Chondrocyte (in vitro differentiated cells): ENCODE data around the gene CCBE1. TPM values are rescaled to one million over a fixed set of nuclear protein-coding genes. Genes with fewer than 3 reads are reported as not detected.

ENCODE experiments used
- DNase-seq: peaks from one replicate; pipeline ENCODE4 v3.0.0; 2021; ENCODE audit warnings: mixed read lengths, low spot score
- H3K27ac Mint-ChIP-seq: one replicate; pipeline ENCODE4 v1.8.0; 2021; ENCODE audit warnings: mild to moderate bottlenecking, moderate library complexity, mixed read lengths; ENCODE audit not compliant: unreplicated experiment
- H3K27me3 Mint-ChIP-seq: 2 replicates; pipeline ENCODE4 v1.8.0; 2021; ENCODE audit warnings: low read depth, mixed read lengths
- H3K36me3 Mint-ChIP-seq: 2 replicates; pipeline ENCODE4 v1.8.0; 2021; ENCODE audit warnings: low read depth, mixed read lengths
- H3K4me1 Mint-ChIP-seq: 2 replicates; pipeline ENCODE4 v1.8.0; 2021; ENCODE audit warnings: low read depth, mild to moderate bottlenecking, mixed read lengths
- H3K4me3 Mint-ChIP-seq: one replicate; pipeline ENCODE4 v1.8.0; 2021; ENCODE audit warnings: mild to moderate bottlenecking, moderate library complexity, mixed read lengths; ENCODE audit not compliant: unreplicated experiment
- H3K9me3 Mint-ChIP-seq: 2 replicates; pipeline ENCODE4 v1.8.0; 2021; ENCODE audit warnings: low read depth, mixed read lengths
- total RNA-seq: library from RNA; stranded (reverse); gene quantifications from 3 replicates; pipeline ENCODE4 v1.2.1, GENCODE V29; 2021
- TF ChIP-seq, protein P1 (sequence below): fragments of 200-600 bp; sonication (generic); IDR thresholded peaks from 2 replicates; pipeline ENCODE4 v1.5.0; 2021; ENCODE audit warnings: antibody characterized with exemption, mild to moderate bottlenecking, moderate library complexity

Gene CCBE1
- total RNA-seq, 1 donor from 2014 or later = 0.72 TPM

- H3K36me3 Mint-ChIP-seq = no peaks in the 10 kb centered on the region
- peaks cover 7% of the 10 kb centered on the region for H3K27me3 Mint-ChIP-seq
- no peak overlapping the region for H3K4me3 Mint-ChIP-seq
- TF ChIP-seq, protein P1, sequence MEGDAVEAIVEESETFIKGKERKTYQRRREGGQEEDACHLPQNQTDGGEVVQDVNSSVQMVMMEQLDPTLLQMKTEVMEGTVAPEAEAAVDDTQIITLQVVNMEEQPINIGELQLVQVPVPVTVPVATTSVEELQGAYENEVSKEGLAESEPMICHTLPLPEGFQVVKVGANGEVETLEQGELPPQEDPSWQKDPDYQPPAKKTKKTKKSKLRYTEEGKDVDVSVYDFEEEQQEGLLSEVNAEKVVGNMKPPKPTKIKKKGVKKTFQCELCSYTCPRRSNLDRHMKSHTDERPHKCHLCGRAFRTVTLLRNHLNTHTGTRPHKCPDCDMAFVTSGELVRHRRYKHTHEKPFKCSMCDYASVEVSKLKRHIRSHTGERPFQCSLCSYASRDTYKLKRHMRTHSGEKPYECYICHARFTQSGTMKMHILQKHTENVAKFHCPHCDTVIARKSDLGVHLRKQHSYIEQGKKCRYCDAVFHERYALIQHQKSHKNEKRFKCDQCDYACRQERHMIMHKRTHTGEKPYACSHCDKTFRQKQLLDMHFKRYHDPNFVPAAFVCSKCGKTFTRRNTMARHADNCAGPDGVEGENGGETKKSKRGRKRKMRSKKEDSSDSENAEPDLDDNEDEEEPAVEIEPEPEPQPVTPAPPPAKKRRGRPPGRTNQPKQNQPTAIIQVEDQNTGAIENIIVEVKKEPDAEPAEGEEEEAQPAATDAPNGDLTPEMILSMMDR = no peak
- no peaks in the 10 kb centered on the region for H3K9me3 Mint-ChIP-seq
- no peak overlapping the region for H3K27ac Mint-ChIP-seq
- H3K4me1 Mint-ChIP-seq = no peaks in the 10 kb centered on the region
- DNase-seq = no peak
Observed at GRCh38 chr18:59428018-59428417, 269.2 kb downstream of the CCBE1 start.

- no peak for DNase-seq
- TF ChIP-seq, protein P1 = no peak
- Mint-ChIP-seq H3K36me3 (no peaks in the 10 kb centered on the region), H3K4me3 (no peak overlapping the region), H3K27ac (no peak overlapping the region), H3K27me3 (peaks cover 14% of the 10 kb centered on the region), H3K4me1 (no peaks in the 10 kb centered on the region), H3K9me3 (no peaks in the 10 kb centered on the region)
Observed at GRCh38 chr18:59426855-59427254, 270.4 kb downstream of the CCBE1 start.

DNA sequence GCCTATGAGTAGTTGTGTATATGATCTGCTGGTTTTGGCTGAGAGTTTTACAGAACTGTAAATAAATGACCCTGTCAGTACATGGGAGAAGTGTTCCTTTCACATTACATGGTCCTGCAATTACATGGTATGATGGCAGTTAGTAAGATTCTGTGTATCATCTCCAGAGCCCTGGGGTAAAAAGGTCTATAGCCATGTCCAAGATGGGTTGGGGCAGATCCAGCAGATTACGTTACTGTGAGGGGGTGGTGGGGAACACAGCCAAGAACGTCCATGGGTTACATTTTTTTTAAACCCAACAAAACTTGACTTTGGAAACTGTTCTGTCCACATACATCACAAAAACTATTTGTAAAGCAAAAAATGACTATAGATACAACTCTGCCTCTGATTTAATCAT lies 274.0 kb downstream of the CCBE1 start:
- Mint-ChIP-seq H3K4me1 (no peaks in the 10 kb centered on the region), H3K4me3 (no peak overlapping the region), H3K36me3 (peaks cover 2% of the 10 kb centered on the region), H3K9me3 (no peaks in the 10 kb centered on the region), H3K27ac (no peak overlapping the region), H3K27me3 (peaks cover 22% of the 10 kb centered on the region)
- DNase-seq = no peak
- TF ChIP-seq, protein P1 = no peak

- no peak for DNase-seq
- H3K9me3 Mint-ChIP-seq = no peaks in the 10 kb centered on the region
- no peaks in the 10 kb centered on the region for H3K4me1 Mint-ChIP-seq
- peaks cover 27% of the 10 kb centered on the region for H3K27me3 Mint-ChIP-seq
- H3K4me3 Mint-ChIP-seq = no peak overlapping the region
- TF ChIP-seq, protein P1 = no peak
- no peak overlapping the region for H3K27ac Mint-ChIP-seq
- peaks cover 2% of the 10 kb centered on the region for H3K36me3 Mint-ChIP-seq
Observed at GRCh38 chr18:59420244-59420643, 277.0 kb downstream of the CCBE1 start.

DNA sequence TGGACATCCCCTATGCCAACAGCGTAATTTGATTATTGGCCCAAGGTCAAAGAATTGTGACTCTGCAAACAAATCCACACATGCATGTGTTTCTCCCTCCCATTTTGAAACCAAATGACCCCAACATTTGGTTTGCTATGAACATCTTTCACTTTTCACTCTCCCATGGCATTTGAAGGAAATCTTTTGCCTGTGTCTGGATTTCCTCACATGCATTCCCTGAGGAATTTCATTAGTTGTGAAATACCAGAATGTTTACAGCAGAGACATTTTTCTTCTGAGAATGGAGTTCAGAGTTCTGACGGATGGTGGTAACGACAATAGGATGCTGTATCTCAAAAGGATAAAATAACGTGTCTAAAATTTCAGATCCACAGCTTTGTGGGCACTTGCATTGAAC lies 277.8 kb downstream of the CCBE1 start:
- TF ChIP-seq, protein P1 = no peak
- Mint-ChIP-seq H3K27ac (no peak overlapping the region), H3K9me3 (no peaks in the 10 kb centered on the region), H3K4me1 (no peaks in the 10 kb centered on the region), H3K4me3 (no peak overlapping the region), H3K27me3 (peaks cover 29% of the 10 kb centered on the region), H3K36me3 (peaks cover 2% of the 10 kb centered on the region)
- no peak for DNase-seq
